Astrocyte (in vitro differentiated cells and primary cell): ENCODE measurements around the gene PRSS16. TPM values are rescaled to one million over a fixed set of nuclear protein-coding genes. Genes with fewer than 3 reads are reported as not detected.

ENCODE experiments used
- DNase-seq: peaks from one replicate; pipeline ENCODE4 v3.0.0-alpha.2; 2010; ENCODE audit warnings: low read depth
- FAIRE-seq: peaks from 2 replicates; lab custom pipeline; 2011; peaks lifted over from hg19 to GRCh38; lab: Jason Lieb, UNC
- H2AFZ ChIP-seq: 2 replicates; pipeline ENCODE4 v1.6.0; 2012; ENCODE audit warnings: low read depth, low read length, inconsistent platforms
- H3K27ac ChIP-seq: 2 replicates; pipeline ENCODE4 v1.5.1; 2011; ENCODE audit warnings: low read depth, low read length, inconsistent platforms
- H3K27me3 ChIP-seq: 2 replicates; pipeline ENCODE4 v1.6.0; 2011; ENCODE audit warnings: low read length, inconsistent platforms; ENCODE audit not compliant: insufficient read depth
- H3K36me3 ChIP-seq: 2 replicates; pipeline ENCODE4 v1.5.1; 2011; ENCODE audit warnings: low read length, inconsistent platforms; ENCODE audit not compliant: insufficient read depth
- H3K4me1 ChIP-seq: 2 replicates; pipeline ENCODE4 v1.5.1; 2011; ENCODE audit warnings: low read length, inconsistent platforms; ENCODE audit not compliant: insufficient read depth
- H3K4me2 ChIP-seq: 2 replicates; pipeline ENCODE4 v1.6.0; 2012; ENCODE audit warnings: low read length, inconsistent platforms
- H3K4me3 ChIP-seq: 2 replicates; pipeline ENCODE4 v1.5.1; 2011; ENCODE audit warnings: low read depth, mild to moderate bottlenecking, low read length, inconsistent platforms; ENCODE audit not compliant: insufficient read depth
- H3K79me2 ChIP-seq: 2 replicates; pipeline ENCODE4 v1.6.0; 2012; ENCODE audit warnings: mild to moderate bottlenecking, low read length, inconsistent platforms; ENCODE audit not compliant: insufficient read depth
- H3K9ac ChIP-seq: 2 replicates; pipeline ENCODE4 v1.6.0; 2012; ENCODE audit warnings: mild to moderate bottlenecking, low read length, inconsistent platforms
- H3K9me3 ChIP-seq: 2 replicates; pipeline ENCODE4 v1.5.1; 2012; ENCODE audit warnings: low read depth, mild to moderate bottlenecking, low read length, inconsistent platforms; ENCODE audit not compliant: insufficient read depth
- H4K20me1 ChIP-seq: 2 replicates; pipeline ENCODE4 v1.6.0; 2012; ENCODE audit warnings: low read length, inconsistent platforms; ENCODE audit not compliant: insufficient read depth
- H3K27ac Mint-ChIP-seq: one replicate; pipeline ENCODE4 v1.8.0; 2021; ENCODE audit warnings: mild to moderate bottlenecking, mixed read lengths; ENCODE audit not compliant: unreplicated experiment
- H3K27me3 Mint-ChIP-seq: one replicate; pipeline ENCODE4 v1.8.0; 2021; ENCODE audit warnings: low read depth, mixed read lengths; ENCODE audit not compliant: unreplicated experiment
- H3K36me3 Mint-ChIP-seq: one replicate; pipeline ENCODE4 v1.8.0; 2021; ENCODE audit warnings: low read depth, mixed read lengths; ENCODE audit not compliant: unreplicated experiment
- H3K4me1 Mint-ChIP-seq: one replicate; pipeline ENCODE4 v1.8.0; 2021; ENCODE audit warnings: low read depth, mixed read lengths; ENCODE audit not compliant: unreplicated experiment
- H3K4me3 Mint-ChIP-seq: one replicate; pipeline ENCODE4 v1.8.0; 2021; ENCODE audit warnings: mild to moderate bottlenecking, moderate library complexity, mixed read lengths; ENCODE audit not compliant: unreplicated experiment
- H3K9me3 Mint-ChIP-seq: one replicate; pipeline ENCODE4 v1.8.0; 2021; ENCODE audit warnings: mild to moderate bottlenecking, mixed read lengths; ENCODE audit not compliant: unreplicated experiment
- CTCF ChIP-seq: IDR thresholded peaks from 2 replicates; pipeline ENCODE4 v1.5.1; 2011; ENCODE audit warnings: low read depth, mild to moderate bottlenecking, inconsistent platforms, low read length, moderate library complexity; ENCODE audit not compliant: insufficient read depth
- EZH2 ChIP-seq: IDR thresholded peaks from 2 replicates; pipeline ENCODE4 v1.6.1; 2012; ENCODE audit warnings: mild to moderate bottlenecking, low read length, inconsistent platforms; ENCODE audit not compliant: insufficient read depth
- total RNA-seq: library from RNA; stranded (reverse); gene quantifications from 2 replicates; pipeline ENCODE4 v1.2.1, GENCODE V29; 2021

PRSS16 gene
- total RNA-seq, 1 donor from 2014 or later: 2.3 TPM

- no peak for DNase-seq
- no peak overlapping the region for H3K9ac ChIP-seq
- Mint-ChIP-seq H3K36me3 (no peaks in the 10 kb centered on the region), H3K27me3 (peaks cover 35% of the 10 kb centered on the region), H3K4me1 (peaks cover 2% of the 10 kb centered on the region), H3K27ac (no peak overlapping the region), H3K4me3 (no peak overlapping the region), H3K9me3 (peaks cover 2% of the 10 kb centered on the region)
- no peak overlapping the region for H2AFZ ChIP-seq
- no peaks in the 10 kb centered on the region for H3K79me2 ChIP-seq
- no peak for FAIRE-seq
- H3K4me2 ChIP-seq: no peak overlapping the region
- no peak for TF ChIP-seq CTCF
- TF ChIP-seq EZH2: no peak
- no peaks in the 10 kb centered on the region for H3K36me3 ChIP-seq
- no peak overlapping the region for H3K4me3 ChIP-seq
- no peaks in the 10 kb centered on the region for H3K9me3 ChIP-seq
- H3K4me1 ChIP-seq: no peaks in the 10 kb centered on the region
- H3K27me3 ChIP-seq: peaks cover 15% of the 10 kb centered on the region
- no peaks in the 10 kb centered on the region for H4K20me1 ChIP-seq
- H3K27ac ChIP-seq: no peak overlapping the region
Observed at GRCh38 chr6:27255866-27256265, 8.4 kb downstream of the PRSS16 start.

- no peak for FAIRE-seq
- H3K27ac Mint-ChIP-seq: no peak overlapping the region
- peaks cover 2% of the 10 kb centered on the region for H3K9me3 Mint-ChIP-seq
Observed at GRCh38 chr6:27260369-27260768, 12.9 kb downstream of the PRSS16 start.

More at GRCh38 chr6:27260369-27260768, 12.9 kb downstream of the PRSS16 start:
- peaks cover 2% of the 10 kb centered on the region for H3K27me3 ChIP-seq
- no peaks in the 10 kb centered on the region for H3K4me1 ChIP-seq
- no peaks in the 10 kb centered on the region for H3K36me3 Mint-ChIP-seq
- H3K4me3 ChIP-seq: peak overlapping the region; percentile 13
- H3K27ac ChIP-seq: no peak overlapping the region
- H3K4me3 Mint-ChIP-seq: peak overlapping the region; percentile 50
- H2AFZ ChIP-seq: peak overlapping the region; percentile 34
- H3K9me3 ChIP-seq: no peaks in the 10 kb centered on the region
- no peaks in the 10 kb centered on the region for H4K20me1 ChIP-seq
- DNase-seq: no peak
- peaks cover 2% of the 10 kb centered on the region for H3K4me1 Mint-ChIP-seq
- peak overlapping the region; percentile 58 for H3K4me2 ChIP-seq
- TF ChIP-seq EZH2: no peak
- no peak for TF ChIP-seq CTCF
- no peaks in the 10 kb centered on the region for H3K36me3 ChIP-seq
- H3K27me3 Mint-ChIP-seq: peaks cover 25% of the 10 kb centered on the region
- no peak overlapping the region for H3K9ac ChIP-seq
- no peaks in the 10 kb centered on the region for H3K79me2 ChIP-seq
